Upper lobe of left lung (tissue), 6 donors: ENCODE measurements around the gene TMEM232. TPM values are rescaled to one million over a fixed set of nuclear protein-coding genes. Genes with fewer than 3 reads are reported as not detected.

ENCODE experiments used
- ATAC-seq, 2 donors: fragments of 200-7000 bp; cut with Tn5 transposase; one replicate each; pipeline ENCODE4 v1.9.1; 2022; ENCODE audit warnings: mild to moderate bottlenecking in 2 of 2, moderate library complexity in 2 of 2; ENCODE audit not compliant: low FRiP score in 2 of 2
- DNase-seq, 2 donors: peaks; one replicate each; pipeline ENCODE4 v3.0.0-alpha.2; 2019 to 2020
- H3K27ac ChIP-seq, 4 donors: fragments of 200-600 bp; sonication (generic); one replicate each; pipeline ENCODE4 v1.5.1; 2016 to 2019
- H3K27me3 ChIP-seq, 4 donors: fragments of 200-600 bp; sonication (generic); one replicate each; pipeline ENCODE4 v1.5.1; 2017 to 2019
- H3K36me3 ChIP-seq, 4 donors: fragments of 200-600 bp; sonication (generic); one replicate each; pipeline ENCODE4 v1.5.1; 2016 to 2019
- H3K4me1 ChIP-seq, 4 donors: fragments of 200-600 bp; sonication (generic); one replicate each; pipeline ENCODE4 v1.5.1; 2018 to 2019
- H3K4me3 ChIP-seq, 4 donors: fragments of 200-600 bp; sonication (generic); one replicate each; pipeline ENCODE4 v1.5.1; 2017 to 2019; ENCODE audit warnings: mild to moderate bottlenecking in 2 of 4, moderate library complexity in 1 of 4
- H3K9me3 ChIP-seq, 4 donors: fragments of 200-600 bp; sonication (generic); one replicate each; pipeline ENCODE4 v1.5.1; 2018 to 2019
- CTCF ChIP-seq, 6 experiments: fragments of 450-650 bp in 4 of 6; fragments of 200-600 bp in 2 of 6; sonication (generic) in 2 of 6; IDR thresholded peaks; one replicate each; pipeline ENCODE4 v1.5.1; 2016 to 2019; ENCODE audit warnings: antibody characterized with exemption in 6 of 6
- EP300 ChIP-seq, 4 donors: sonication (generic); formaldehyde crosslinking; IDR thresholded peaks; one replicate each; pipeline ENCODE4 v1.5.1; 2017; ENCODE audit warnings: antibody characterized with exemption in 4 of 4, control low read depth in 2 of 4
- POLR2A ChIP-seq, 4 donors: fragments of 450-650 bp; IDR thresholded peaks; one replicate each; pipeline ENCODE4 v1.5.1; 2016 to 2017; ENCODE audit warnings: antibody characterized with exemption in 4 of 4, mild to moderate bottlenecking in 2 of 4
- POLR2AphosphoS5 ChIP-seq, 2 donors: sonication (generic); formaldehyde crosslinking; IDR thresholded peaks; one replicate each; pipeline ENCODE4 v1.5.1; 2017; ENCODE audit warnings: antibody characterized with exemption in 2 of 2
- WGBS, 2 donors: methylation state at CpG; one replicate each; pipeline ENCODE4 v1.1.5; 2017 to 2018; 5-methylcytosine and 5-hydroxymethylcytosine counted together
- total RNA-seq, 6 donors: library from RNA; depleted of rRNA in 4 of 6; stranded (reverse); fragments of >200 nt in 4 of 6; gene quantifications; one replicate each; pipeline versions ENCODE4 v1.1.0 to v1.2.1, GENCODE V29; 2016 to 2021
- donor health status: DM: no; HTN: no; CAD: no; lungs with moderate emphysema.
- donor health status: DM: no; HTN: yes; CAD: no; lungs with severe emphysema.

The TMEM232 gene
- total RNA-seq, 6 donors from 2014 or later, result 1.5 to 36.9 (median 7.8) TPM

- 83 to 87% methylated on average over 3 of the region's 3 CpGs for WGBS, 2 donors
- Histone ChIP-seq H3K27ac (no peak overlapping the region), H3K36me3 (no peaks in the 10 kb centered on the region), H3K9me3 (no peaks in the 10 kb centered on the region), H3K4me1 (no peaks in the 10 kb centered on the region), H3K4me3 (no peak overlapping the region), H3K27me3 (no peaks in the 10 kb centered on the region)
- DNase-seq (no peak), ATAC-seq (no peak)
- no peak for TF ChIP-seq POLR2AphosphoS5 (IDR thresholded peaks at IDR 0.05)
- no peak for TF ChIP-seq EP300 (IDR thresholded peaks at IDR 0.05)
- TF ChIP-seq POLR2A (IDR thresholded peaks at IDR 0.05), result no peak
- no peak for TF ChIP-seq CTCF (IDR thresholded peaks at IDR 0.05)
These were observed 316.9 kb downstream of the TMEM232 start for GRCh38 chr5:110409571-110409970.

GRCh38 chr5:110402562-110402961 lies 323.9 kb downstream of the TMEM232 start:
- Histone ChIP-seq H3K4me3 (no peak overlapping the region), H3K27ac (no peak overlapping the region), H3K9me3 (no peaks in the 10 kb centered on the region), H3K27me3 (no peaks in the 10 kb centered on the region), H3K4me1 (no peaks in the 10 kb centered on the region), H3K36me3 (no peaks in the 10 kb centered on the region)
- no peak for TF ChIP-seq POLR2A (IDR thresholded peaks at IDR 0.05)
- WGBS, 2 donors, result 53 to 69% methylated on average over 1 of the region's 1 CpG
- no peak for DNase-seq
- no peak for ATAC-seq

- no peaks in the 10 kb centered on the region for H3K9me3 ChIP-seq
- no peak overlapping the region for H3K4me3 ChIP-seq
- no peak overlapping the region for H3K27ac ChIP-seq
- TF ChIP-seq CTCF (IDR thresholded peaks at IDR 0.05) (no peak), POLR2AphosphoS5 (IDR thresholded peaks at IDR 0.05) (no peak), EP300 (IDR thresholded peaks at IDR 0.05) (no peak), POLR2A (IDR thresholded peaks at IDR 0.05) (no peak)
- 62 to 68% methylated on average over 4 of the region's 4 CpGs for WGBS, 2 donors
- no peaks in the 10 kb centered on the region for H3K4me1 ChIP-seq
- DNase-seq (no peak), ATAC-seq (no peak)
- no peaks in the 10 kb centered on the region for H3K27me3 ChIP-seq
- no peaks in the 10 kb centered on the region for H3K36me3 ChIP-seq
These were observed 324.6 kb downstream of the TMEM232 start for GRCh38 chr5:110401881-110402280.

GRCh38 chr5:110398951-110399350 lies 327.5 kb downstream of the TMEM232 start:
- no peaks in the 10 kb centered on the region for H3K4me1 ChIP-seq
- H3K4me3 ChIP-seq, result no peak overlapping the region
- 86 to 89% methylated on average over 2 of the region's 2 CpGs for WGBS, 2 donors
- ATAC-seq (no peak), DNase-seq (no peak)
- no peaks in the 10 kb centered on the region for H3K36me3 ChIP-seq
- no peak for TF ChIP-seq EP300 (IDR thresholded peaks at IDR 0.05)
- no peak for TF ChIP-seq POLR2AphosphoS5 (IDR thresholded peaks at IDR 0.05)
- no peak for TF ChIP-seq POLR2A (IDR thresholded peaks at IDR 0.05)
- TF ChIP-seq CTCF (IDR thresholded peaks at IDR 0.05), result no peak
- no peaks in the 10 kb centered on the region for H3K9me3 ChIP-seq
- no peaks in the 10 kb centered on the region for H3K27me3 ChIP-seq
- H3K27ac ChIP-seq, result no peak overlapping the region

GRCh38 chr5:110397281-110397680 lies 329.2 kb downstream of the TMEM232 start:
- Histone ChIP-seq H3K36me3 (no peaks in the 10 kb centered on the region), H3K4me3 (no peak overlapping the region), H3K27ac (no peak overlapping the region), H3K4me1 (no peaks in the 10 kb centered on the region), H3K27me3 (no peaks in the 10 kb centered on the region), H3K9me3 (no peaks in the 10 kb centered on the region)
- no peak for DNase-seq
- ATAC-seq, result no peak
- TF ChIP-seq POLR2A (IDR thresholded peaks at IDR 0.05), result no peak
- no peak for TF ChIP-seq CTCF (IDR thresholded peaks at IDR 0.05)
- no peak for TF ChIP-seq EP300 (IDR thresholded peaks at IDR 0.05)
- TF ChIP-seq POLR2AphosphoS5 (IDR thresholded peaks at IDR 0.05), result no peak
- WGBS, 2 donors, result 94 to 98% methylated on average over 1 of the region's 1 CpG
